Measurements from ENCODE around the gene PLCH1. TPM values are rescaled to one million over a fixed set of nuclear protein-coding genes. Genes with fewer than 3 reads are reported as not detected.

Gene PLCH1
- under 1 TPM; 0.17 to 0.24 TPM for total RNA-seq

GRCh38 chr3:155744626-155745324 lies at the start of gene PLCH1:
PLCH1 (minus strand) TSS chr3:155745071; CDS start chr3:155704224, 40,847 bp downstream.
- H3K36me3 Mint-ChIP-seq, result no peaks in the 10 kb centered on the region
- peaks cover 51 to 55% of the 10 kb centered on the region in 2 donors for H3K27me3 Mint-ChIP-seq
- H3K9me3 Mint-ChIP-seq, result no peaks in the 10 kb centered on the region
- DNase-seq (ENCODE audit: low spot score) (no peak), ATAC-seq (peak; percentile 58 to 61)
- H3K27ac Mint-ChIP-seq, result peak within 1 kb of the TSS in 1 of 2 donors; percentile 25
- peaks cover 15 to 16% of the 10 kb centered on the region in 2 donors for H3K4me1 Mint-ChIP-seq (ENCODE audit: low read depth in 2 of 2)
- H3K4me3 Mint-ChIP-seq, result peak within 1 kb of the TSS; percentile 85

- Mint-ChIP-seq H3K4me1 (ENCODE audit: low read depth in 2 of 2) (peaks cover 0 to 3% of the 10 kb centered on the region in 2 donors), H3K36me3 (peaks cover 18% of the 10 kb centered on the region), H3K4me3 (no peak overlapping the region), H3K9me3 (no peaks in the 10 kb centered on the region), H3K27ac (no peak overlapping the region), H3K27me3 (no peaks in the 10 kb centered on the region)
- ATAC-seq (no peak), DNase-seq (ENCODE audit: low spot score) (no peak)
Measured at GRCh38 chr3:155792532-155792931, 47.7 kb upstream of the PLCH1 start.

GRCh38 chr3:155791190-155791589 lies 46.3 kb upstream of the PLCH1 start:
- Mint-ChIP-seq H3K27ac (no peak overlapping the region), H3K4me3 (no peak overlapping the region), H3K27me3 (no peaks in the 10 kb centered on the region), H3K9me3 (no peaks in the 10 kb centered on the region), H3K4me1 (ENCODE audit: low read depth in 2 of 2) (peaks cover 0 to 3% of the 10 kb centered on the region in 2 donors), H3K36me3 (peaks cover 15% of the 10 kb centered on the region)
- DNase-seq (ENCODE audit: low spot score) (no peak), ATAC-seq (peak; percentile 59 to 85)

GRCh38 chr3:155790272-155790925 lies 45.5 kb upstream of the PLCH1 start:
- ATAC-seq (no peak), DNase-seq (ENCODE audit: low spot score) (no peak)
- Mint-ChIP-seq H3K27ac (no peak overlapping the region), H3K36me3 (peaks cover 12% of the 10 kb centered on the region), H3K4me3 (no peak overlapping the region), H3K9me3 (no peaks in the 10 kb centered on the region), H3K4me1 (ENCODE audit: low read depth in 2 of 2) (peaks cover 4 to 8% of the 10 kb centered on the region in 2 donors), H3K27me3 (no peaks in the 10 kb centered on the region)

- Mint-ChIP-seq H3K36me3 (peaks cover 8% of the 10 kb centered on the region), H3K4me1 (ENCODE audit: low read depth in 2 of 2) (peaks cover 4 to 5% of the 10 kb centered on the region in 2 donors), H3K4me3 (no peak overlapping the region), H3K27ac (no peak overlapping the region), H3K9me3 (no peaks in the 10 kb centered on the region), H3K27me3 (no peaks in the 10 kb centered on the region)
- no peak for DNase-seq (ENCODE audit: low spot score)
- no peak for ATAC-seq
Measured at GRCh38 chr3:155785662-155786295, 40.9 kb upstream of the PLCH1 start.

GRCh38 chr3:155782390-155782953 lies 37.6 kb upstream of the PLCH1 start:
- Mint-ChIP-seq H3K4me1 (ENCODE audit: low read depth in 2 of 2) (peaks cover 4 to 5% of the 10 kb centered on the region in 2 donors), H3K4me3 (no peak overlapping the region), H3K27ac (no peak overlapping the region), H3K27me3 (no peaks in the 10 kb centered on the region), H3K9me3 (no peaks in the 10 kb centered on the region), H3K36me3 (peaks cover 8% of the 10 kb centered on the region)
- ATAC-seq (no peak), DNase-seq (ENCODE audit: low spot score) (no peak)

GRCh38 chr3:155780291-155780690 lies 35.4 kb upstream of the PLCH1 start:
- Mint-ChIP-seq H3K36me3 (peaks cover 8% of the 10 kb centered on the region), H3K27me3 (no peaks in the 10 kb centered on the region), H3K27ac (no peak overlapping the region), H3K9me3 (no peaks in the 10 kb centered on the region), H3K4me3 (no peak overlapping the region), H3K4me1 (ENCODE audit: low read depth in 2 of 2) (no peaks in the 10 kb centered on the region)
- DNase-seq (ENCODE audit: low spot score) (no peak), ATAC-seq (no peak)

- H3K27ac Mint-ChIP-seq, result no peak overlapping the region
- H3K4me3 Mint-ChIP-seq, result no peak overlapping the region
- H3K36me3 Mint-ChIP-seq, result peaks cover 13% of the 10 kb centered on the region
- H3K9me3 Mint-ChIP-seq, result no peaks in the 10 kb centered on the region
- H3K27me3 Mint-ChIP-seq, result no peaks in the 10 kb centered on the region
- H3K4me1 Mint-ChIP-seq (ENCODE audit: low read depth in 2 of 2), result no peaks in the 10 kb centered on the region
- ATAC-seq (no peak), DNase-seq (ENCODE audit: low spot score) (no peak)
Measured at GRCh38 chr3:155778462-155778861, 33.6 kb upstream of the PLCH1 start.

- H3K36me3 Mint-ChIP-seq, result peaks cover 6% of the 10 kb centered on the region
- no peaks in the 10 kb centered on the region for H3K27me3 Mint-ChIP-seq
- no peaks in the 10 kb centered on the region for H3K9me3 Mint-ChIP-seq
Measured at GRCh38 chr3:155772801-155773200, 27.9 kb upstream of the PLCH1 start.

GRCh38 chr3:155771126-155771525 lies 26.3 kb upstream of the PLCH1 start:
- Mint-ChIP-seq H3K4me1 (ENCODE audit: low read depth in 2 of 2) (no peaks in the 10 kb centered on the region), H3K27ac (no peak overlapping the region), H3K9me3 (no peaks in the 10 kb centered on the region), H3K36me3 (peaks cover 6% of the 10 kb centered on the region), H3K4me3 (no peak overlapping the region), H3K27me3 (no peaks in the 10 kb centered on the region)
- peak; percentile 27 to 36 for ATAC-seq
- DNase-seq (ENCODE audit: low spot score), result no peak

More at GRCh38 chr3:155772801-155773200, 27.9 kb upstream of the PLCH1 start:
- Mint-ChIP-seq H3K27ac (no peak overlapping the region), H3K4me1 (ENCODE audit: low read depth in 2 of 2) (no peaks in the 10 kb centered on the region), H3K4me3 (no peak overlapping the region)
- ATAC-seq (no peak), DNase-seq (ENCODE audit: low spot score) (no peak)

GRCh38 chr3:155766206-155766605 lies 21.3 kb upstream of the PLCH1 start:
- Mint-ChIP-seq H3K9me3 (no peaks in the 10 kb centered on the region), H3K36me3 (no peaks in the 10 kb centered on the region), H3K27ac (no peak overlapping the region), H3K4me3 (no peak overlapping the region), H3K27me3 (no peaks in the 10 kb centered on the region), H3K4me1 (ENCODE audit: low read depth in 2 of 2) (no peaks in the 10 kb centered on the region)
- DNase-seq (ENCODE audit: low spot score) (no peak), ATAC-seq (peak in 1 of 2 donors; percentile 49)

GRCh38 chr3:155763870-155764463 lies 19.1 kb upstream of the PLCH1 start:
- no peaks in the 10 kb centered on the region for H3K27me3 Mint-ChIP-seq
- no peak overlapping the region for H3K4me3 Mint-ChIP-seq

GRCh38 chr3:155760653-155761052 lies 15.8 kb upstream of the PLCH1 start:
- no peaks in the 10 kb centered on the region for H3K36me3 Mint-ChIP-seq
- no peaks in the 10 kb centered on the region for H3K27me3 Mint-ChIP-seq
- no peak overlapping the region for H3K4me3 Mint-ChIP-seq
- DNase-seq (ENCODE audit: low spot score) (no peak), ATAC-seq (no peak)
- no peaks in the 10 kb centered on the region for H3K4me1 Mint-ChIP-seq (ENCODE audit: low read depth in 2 of 2)
- H3K27ac Mint-ChIP-seq, result no peak overlapping the region
- no peaks in the 10 kb centered on the region for H3K9me3 Mint-ChIP-seq

More at GRCh38 chr3:155763870-155764463, 19.1 kb upstream of the PLCH1 start:
- no peak for DNase-seq (ENCODE audit: low spot score)
- H3K36me3 Mint-ChIP-seq, result no peaks in the 10 kb centered on the region
- H3K9me3 Mint-ChIP-seq, result no peaks in the 10 kb centered on the region
- H3K4me1 Mint-ChIP-seq (ENCODE audit: low read depth in 2 of 2), result no peaks in the 10 kb centered on the region
- no peak for ATAC-seq
- peak overlapping the region in 1 of 2 donors; percentile 39 for H3K27ac Mint-ChIP-seq
